Natural killer cell treated with Interleukin-12 subunit alpha and Interleukin-12 subunit beta and Interleukin-15 and Interleukin-18, amount 100 ng/mL, for 72 hours (primary cell): ENCODE results near the gene PACSIN2. TPM values are rescaled to one million over a fixed set of nuclear protein-coding genes. Genes with fewer than 3 reads are reported as not detected.

Experiments used
- ATAC-seq, 2 donors: fragments of 150-1000 bp; cut with Tn5 transposase in 1 of 2; sonication (Bioruptor Pico), chemical (Tn5 transposase) in 1 of 2; 2 replicates each; pipeline ENCODE4 v1.10.0; 2021
- DNase-seq: peaks from one replicate; pipeline ENCODE4 v3.0.0; 2022; ENCODE audit warnings: low spot score
- H3K27ac Mint-ChIP-seq, 2 donors: 1 replicate in 1 of 2; 2 replicates in 1 of 2; pipeline ENCODE4 v1.8.0; 2022; ENCODE audit warnings: mixed read lengths in 2 of 2, mild to moderate bottlenecking in 1 of 2, moderate library complexity in 1 of 2
- H3K27me3 Mint-ChIP-seq, 2 donors: 1 replicate in 1 of 2; 2 replicates in 1 of 2; pipeline ENCODE4 v1.8.0; 2022; ENCODE audit warnings: mixed read lengths in 2 of 2
- H3K36me3 Mint-ChIP-seq: one replicate; pipeline ENCODE4 v1.8.0; 2022; ENCODE audit warnings: mixed read lengths
- H3K4me1 Mint-ChIP-seq, 2 donors: 1 replicate in 1 of 2; 2 replicates in 1 of 2; pipeline ENCODE4 v1.8.0; 2022; ENCODE audit warnings: low read depth in 2 of 2, mixed read lengths in 2 of 2, mild to moderate bottlenecking in 1 of 2
- H3K4me3 Mint-ChIP-seq: one replicate; pipeline ENCODE4 v1.8.0; 2022; ENCODE audit warnings: mixed read lengths
- H3K9me3 Mint-ChIP-seq: 2 replicates; pipeline ENCODE4 v1.8.0; 2022; ENCODE audit warnings: mixed read lengths
- total RNA-seq, 2 donors: library from RNA; stranded (reverse); gene quantifications; one replicate each; pipeline ENCODE4 v1.2.3, GENCODE V29; 2022

The PACSIN2 gene
- total RNA-seq, 2 donors from 2014 or later, result 34.5 to 64.0 TPM

GRCh38 chr22:42992886-42993479 is 22.0 kb downstream of the PACSIN2 start:
- Mint-ChIP-seq H3K4me1 (peaks cover 26 to 29% of the 10 kb centered on the region in 2 donors), H3K4me3 (no peak overlapping the region), H3K9me3 (no peaks in the 10 kb centered on the region), H3K36me3 (no peaks in the 10 kb centered on the region), H3K27me3 (no peaks in the 10 kb centered on the region), H3K27ac (no peak overlapping the region)
- no peak for DNase-seq
- ATAC-seq, result no peak

DNA sequence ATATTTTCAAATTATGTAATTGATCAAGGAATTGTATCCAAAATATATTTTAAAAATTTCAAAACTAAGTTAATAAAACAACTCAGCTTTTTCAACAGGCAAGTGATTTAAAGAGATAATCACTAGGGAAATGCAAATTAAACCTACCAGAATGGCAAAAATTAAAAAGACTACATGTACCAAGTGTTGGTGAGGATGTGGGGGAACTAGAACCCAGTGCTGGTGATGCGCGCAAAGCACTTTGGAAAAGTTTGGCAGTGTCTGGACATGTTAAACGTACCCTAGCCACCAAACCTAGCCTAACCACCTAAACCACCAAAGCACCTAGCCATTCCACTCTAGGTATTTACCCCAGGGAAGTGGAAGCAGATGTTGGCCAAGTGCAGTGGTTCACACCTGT is 22.9 kb downstream of the PACSIN2 start:
- H3K27me3 Mint-ChIP-seq, result no peaks in the 10 kb centered on the region
- no peak for DNase-seq
- no peaks in the 10 kb centered on the region for H3K9me3 Mint-ChIP-seq
- no peak overlapping the region for H3K4me3 Mint-ChIP-seq
- H3K4me1 Mint-ChIP-seq, result peaks cover 22 to 24% of the 10 kb centered on the region in 2 donors
- no peaks in the 10 kb centered on the region for H3K36me3 Mint-ChIP-seq
- no peak overlapping the region for H3K27ac Mint-ChIP-seq
- no peak for ATAC-seq

- Mint-ChIP-seq H3K27ac (no peak overlapping the region), H3K27me3 (no peaks in the 10 kb centered on the region), H3K4me1 (peaks cover 30% of the 10 kb centered on the region in 2 donors), H3K4me3 (no peak overlapping the region), H3K9me3 (no peaks in the 10 kb centered on the region), H3K36me3 (no peaks in the 10 kb centered on the region)
- DNase-seq (no peak), ATAC-seq (peak in 1 of 2 donors; percentile 36)
These were observed 23.8 kb downstream of the PACSIN2 start for GRCh38 chr22:42991010-42991651.

DNA sequence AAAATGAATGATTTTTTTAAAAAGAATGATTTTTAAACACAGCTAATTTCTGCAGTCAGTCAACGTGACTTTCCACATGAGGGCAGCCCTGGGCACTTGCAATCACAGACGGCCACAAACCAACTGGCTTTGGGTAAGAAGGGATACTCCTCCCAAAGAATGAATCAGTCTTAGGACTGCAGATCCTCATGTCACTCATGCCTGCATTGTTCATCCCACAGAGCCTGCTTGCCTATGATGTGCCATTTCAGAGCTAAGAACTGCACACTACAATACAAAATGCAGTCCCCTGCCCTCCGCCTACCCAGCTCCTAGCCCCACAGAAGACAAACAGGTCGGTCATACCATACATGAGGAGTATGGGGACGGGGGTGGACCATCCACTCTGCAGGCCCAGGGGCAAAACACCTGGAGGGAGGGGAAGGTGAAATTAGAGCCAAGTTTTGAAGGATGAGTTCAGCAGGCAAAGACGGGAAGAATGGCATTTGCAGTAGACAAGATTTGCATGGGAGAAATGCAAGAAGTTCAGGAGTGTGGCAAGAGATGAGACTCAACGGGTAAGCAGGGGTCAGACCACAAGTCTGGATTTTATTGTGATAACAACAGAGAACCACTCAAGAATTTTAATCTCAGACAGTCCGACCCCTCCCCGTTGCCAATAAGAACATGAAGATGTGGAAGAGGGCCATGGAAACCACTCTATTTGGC is 24.7 kb downstream of the PACSIN2 start:
- ATAC-seq, result no peak

GRCh38 chr22:42986115-42986514 is 28.8 kb downstream of the PACSIN2 start:
- Mint-ChIP-seq H3K9me3 (no peaks in the 10 kb centered on the region), H3K36me3 (no peaks in the 10 kb centered on the region), H3K27me3 (no peaks in the 10 kb centered on the region), H3K4me3 (no peak overlapping the region), H3K4me1 (peaks cover 20 to 28% of the 10 kb centered on the region in 2 donors), H3K27ac (no peak overlapping the region)
- DNase-seq (no peak), ATAC-seq (no peak)

More for the DNA sequence above, 24.7 kb downstream of the PACSIN2 start:
- H3K27me3 Mint-ChIP-seq, result no peaks in the 10 kb centered on the region
- H3K27ac Mint-ChIP-seq, result no peak overlapping the region
- no peak for DNase-seq
- no peak overlapping the region for H3K4me3 Mint-ChIP-seq
- peaks cover 33 to 35% of the 10 kb centered on the region in 2 donors for H3K4me1 Mint-ChIP-seq
- H3K9me3 Mint-ChIP-seq, result no peaks in the 10 kb centered on the region
- no peaks in the 10 kb centered on the region for H3K36me3 Mint-ChIP-seq

DNA sequence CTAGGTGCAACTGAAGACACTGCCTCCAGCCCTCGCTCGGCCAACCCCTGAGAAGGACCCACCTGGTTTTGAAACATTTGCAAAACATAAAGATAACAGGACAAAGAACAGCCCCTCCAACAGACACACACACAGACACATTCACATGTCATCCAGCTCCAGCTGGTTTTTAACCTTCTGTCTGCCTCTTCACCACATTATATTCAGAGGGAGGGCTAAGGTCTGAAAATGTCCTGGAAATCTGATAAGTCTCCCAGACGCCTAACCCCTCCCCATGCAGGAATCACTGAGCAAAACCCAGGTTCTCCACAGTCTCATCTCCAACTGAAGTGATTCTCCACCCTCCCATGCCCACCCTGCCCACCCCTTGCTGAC is 29.4 kb downstream of the PACSIN2 start:
- ATAC-seq (peak in 1 of 2 donors; percentile 27), DNase-seq (no peak)
- Mint-ChIP-seq H3K4me3 (no peak overlapping the region), H3K9me3 (no peaks in the 10 kb centered on the region), H3K27me3 (no peaks in the 10 kb centered on the region), H3K36me3 (no peaks in the 10 kb centered on the region), H3K4me1 (peaks cover 19 to 26% of the 10 kb centered on the region in 2 donors), H3K27ac (no peak overlapping the region)

DNA sequence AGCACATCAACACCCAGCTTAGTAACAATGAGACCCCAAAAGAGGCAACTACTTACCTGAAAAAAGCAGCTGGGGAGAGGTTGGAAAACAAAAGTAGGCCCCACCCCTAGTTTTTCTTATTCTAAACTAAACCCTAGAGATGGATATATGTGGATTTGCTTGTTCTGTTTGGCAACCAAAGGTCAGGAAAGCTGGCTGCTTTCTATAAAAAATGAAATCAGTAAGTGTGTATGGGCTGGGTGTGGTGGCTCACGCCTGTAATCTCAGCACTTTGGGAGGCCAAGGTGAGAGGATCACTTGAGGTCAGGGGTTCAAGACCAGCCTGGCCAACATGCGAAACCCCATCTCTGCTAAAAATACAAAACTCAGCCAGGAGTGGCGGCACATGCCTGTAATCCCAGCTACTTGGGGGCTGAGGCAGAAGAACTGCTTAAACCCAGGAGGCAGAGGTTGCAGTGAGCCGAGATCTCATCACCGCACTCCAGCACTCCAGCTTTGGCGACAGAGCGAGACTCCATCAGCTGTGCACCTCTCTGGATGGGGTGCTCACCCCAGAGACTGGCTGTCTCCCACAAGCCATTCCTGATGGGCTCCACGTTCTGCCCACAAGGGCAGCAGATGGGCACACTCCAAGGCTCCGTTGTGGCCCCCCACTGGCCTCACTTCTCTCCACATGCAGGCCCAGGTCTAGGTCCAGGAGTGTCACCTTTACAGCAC is 30.0 kb downstream of the PACSIN2 start:
- H3K9me3 Mint-ChIP-seq, result no peaks in the 10 kb centered on the region
- no peak for ATAC-seq
- no peak for DNase-seq

GRCh38 chr22:42984397-42984796 is 30.6 kb downstream of the PACSIN2 start:
- Mint-ChIP-seq H3K36me3 (no peaks in the 10 kb centered on the region), H3K27me3 (no peaks in the 10 kb centered on the region), H3K4me3 (no peak overlapping the region), H3K4me1 (peaks cover 15 to 21% of the 10 kb centered on the region in 2 donors), H3K9me3 (no peaks in the 10 kb centered on the region), H3K27ac (no peak overlapping the region)
- no peak for DNase-seq
- ATAC-seq, result no peak

More for the DNA sequence above, 30.0 kb downstream of the PACSIN2 start:
- no peak overlapping the region for H3K27ac Mint-ChIP-seq
- H3K36me3 Mint-ChIP-seq, result no peaks in the 10 kb centered on the region
- H3K4me1 Mint-ChIP-seq, result peaks cover 15 to 21% of the 10 kb centered on the region in 2 donors
- no peaks in the 10 kb centered on the region for H3K27me3 Mint-ChIP-seq
- no peak overlapping the region for H3K4me3 Mint-ChIP-seq

DNA sequence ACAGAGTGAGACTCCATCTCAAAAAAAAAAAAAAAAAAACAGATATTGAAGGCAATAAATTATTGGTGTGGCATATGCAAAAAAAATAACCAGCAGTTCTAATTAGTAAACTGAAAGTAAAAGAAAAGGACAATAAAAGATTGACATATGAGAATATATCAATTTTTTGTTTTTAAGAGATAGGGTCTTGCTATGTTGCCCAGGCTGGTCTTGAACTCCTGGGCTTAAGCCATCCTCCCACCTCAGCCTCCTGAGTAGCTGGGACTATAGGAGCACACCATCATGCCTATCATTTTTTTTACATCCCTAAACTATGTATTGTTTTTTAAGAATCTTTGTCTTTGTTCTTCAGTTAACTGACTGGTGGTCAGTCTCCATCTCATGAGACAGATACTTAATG is 31.5 kb downstream of the PACSIN2 start:
- no peak overlapping the region for H3K4me3 Mint-ChIP-seq
- no peaks in the 10 kb centered on the region for H3K9me3 Mint-ChIP-seq
- no peaks in the 10 kb centered on the region for H3K27me3 Mint-ChIP-seq
- no peak for DNase-seq
- H3K4me1 Mint-ChIP-seq, result peaks cover 15 to 26% of the 10 kb centered on the region in 2 donors
- no peaks in the 10 kb centered on the region for H3K36me3 Mint-ChIP-seq
- ATAC-seq, result no peak
- no peak overlapping the region for H3K27ac Mint-ChIP-seq

DNA sequence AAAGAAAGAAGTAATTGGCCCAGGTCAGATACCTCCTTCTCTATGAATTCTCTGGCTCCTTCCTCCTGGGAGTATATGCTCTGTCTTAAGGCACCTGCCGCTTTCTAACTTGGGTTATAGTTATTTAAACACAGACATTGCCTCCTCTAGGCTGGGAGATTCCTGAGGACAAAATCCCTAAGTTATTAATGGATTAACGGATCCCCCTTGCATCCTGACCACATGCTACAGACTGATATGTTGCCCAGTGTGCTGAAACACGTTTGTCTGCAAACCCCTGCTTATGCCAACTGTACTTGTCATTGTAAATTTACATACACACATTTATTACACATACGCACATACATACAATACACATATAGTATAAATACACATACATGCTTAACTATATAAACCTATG is 35.3 kb downstream of the PACSIN2 start:
- Mint-ChIP-seq H3K27ac (no peak overlapping the region), H3K27me3 (no peaks in the 10 kb centered on the region), H3K9me3 (no peaks in the 10 kb centered on the region), H3K4me3 (no peak overlapping the region), H3K4me1 (peaks cover 9 to 20% of the 10 kb centered on the region in 2 donors), H3K36me3 (no peaks in the 10 kb centered on the region)
- ATAC-seq (no peak), DNase-seq (no peak)

- no peak overlapping the region for H3K27ac Mint-ChIP-seq
These were observed 36.4 kb downstream of the PACSIN2 start for GRCh38 chr22:42978453-42979103.

DNA sequence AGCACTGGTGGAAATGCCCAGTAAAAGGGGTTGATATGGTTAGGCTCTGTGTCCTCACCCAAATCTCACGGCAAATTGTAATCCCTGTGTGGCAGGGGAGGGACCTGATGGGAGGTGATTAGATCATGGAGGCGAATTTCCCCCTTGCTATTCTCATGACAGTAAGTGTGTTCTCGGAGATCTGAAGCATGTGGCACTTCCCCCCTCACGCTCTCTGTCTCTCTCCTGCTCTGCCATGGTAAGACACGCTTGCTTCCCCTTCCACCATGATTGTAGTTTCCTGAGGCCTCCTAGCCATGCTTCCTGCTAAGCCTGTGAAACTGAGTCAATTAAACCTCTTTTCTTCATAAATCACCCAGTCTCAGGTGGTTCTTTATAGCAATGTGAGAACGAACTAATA is 37.4 kb downstream of the PACSIN2 start:
- Mint-ChIP-seq H3K36me3 (no peaks in the 10 kb centered on the region), H3K4me1 (peaks cover 21 to 29% of the 10 kb centered on the region in 2 donors), H3K4me3 (no peak overlapping the region), H3K27me3 (no peaks in the 10 kb centered on the region), H3K27ac (no peak overlapping the region), H3K9me3 (no peaks in the 10 kb centered on the region)
- ATAC-seq (no peak), DNase-seq (no peak)

More at GRCh38 chr22:42978453-42979103, 36.4 kb downstream of the PACSIN2 start:
- no peak for DNase-seq
- no peak for ATAC-seq
- H3K27me3 Mint-ChIP-seq, result no peaks in the 10 kb centered on the region
- H3K9me3 Mint-ChIP-seq, result no peaks in the 10 kb centered on the region
- H3K4me3 Mint-ChIP-seq, result no peak overlapping the region
- peaks cover 19 to 22% of the 10 kb centered on the region in 2 donors for H3K4me1 Mint-ChIP-seq
- H3K36me3 Mint-ChIP-seq, result no peaks in the 10 kb centered on the region

DNA sequence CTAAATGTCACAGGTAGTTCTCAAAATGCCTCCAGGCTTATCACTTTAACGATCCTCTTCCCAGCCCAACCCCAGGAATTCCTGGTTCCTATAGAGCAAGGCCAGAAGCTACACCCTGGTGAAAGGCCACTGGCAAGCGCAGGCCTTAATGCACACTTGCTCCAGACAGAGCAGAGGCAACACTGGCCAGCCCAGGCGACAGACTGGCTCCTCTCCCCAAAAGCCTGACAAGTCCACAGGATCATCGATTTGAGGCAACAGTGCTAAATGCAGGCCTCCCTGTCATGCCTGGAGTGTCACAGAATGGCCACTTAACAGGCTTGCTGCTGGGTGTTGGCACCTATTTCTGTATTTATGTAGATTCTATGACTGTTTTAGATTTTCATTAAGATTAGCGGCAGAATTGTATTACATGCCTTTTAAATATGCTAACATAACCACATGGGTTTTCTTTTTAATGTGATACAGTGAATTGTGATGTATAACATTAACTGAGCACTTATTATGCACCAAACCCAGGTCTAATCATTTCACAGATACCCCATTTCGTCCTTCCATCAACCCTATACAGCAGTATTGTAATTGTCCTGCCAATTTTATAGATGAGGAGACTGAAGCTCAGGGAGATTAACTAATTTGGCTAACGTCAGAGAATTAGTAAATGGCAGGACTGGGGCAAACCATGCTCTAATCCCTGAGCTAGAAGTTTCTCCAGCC is 38.6 kb downstream of the PACSIN2 start:
- no peaks in the 10 kb centered on the region for H3K27me3 Mint-ChIP-seq
- H3K27ac Mint-ChIP-seq, result no peak overlapping the region
- H3K4me3 Mint-ChIP-seq, result no peak overlapping the region
- H3K9me3 Mint-ChIP-seq, result no peaks in the 10 kb centered on the region
- H3K4me1 Mint-ChIP-seq, result peaks cover 21 to 31% of the 10 kb centered on the region in 2 donors
- ATAC-seq (no peak), DNase-seq (no peak)
- H3K36me3 Mint-ChIP-seq, result no peaks in the 10 kb centered on the region
